ENCODE results near the gene USP53. TPM values are rescaled to one million over a fixed set of nuclear protein-coding genes. Genes with fewer than 3 reads are reported as not detected.

Gene USP53
- total RNA-seq, 1 experiment from 2014 or later, result 31.0 TPM

DNA sequence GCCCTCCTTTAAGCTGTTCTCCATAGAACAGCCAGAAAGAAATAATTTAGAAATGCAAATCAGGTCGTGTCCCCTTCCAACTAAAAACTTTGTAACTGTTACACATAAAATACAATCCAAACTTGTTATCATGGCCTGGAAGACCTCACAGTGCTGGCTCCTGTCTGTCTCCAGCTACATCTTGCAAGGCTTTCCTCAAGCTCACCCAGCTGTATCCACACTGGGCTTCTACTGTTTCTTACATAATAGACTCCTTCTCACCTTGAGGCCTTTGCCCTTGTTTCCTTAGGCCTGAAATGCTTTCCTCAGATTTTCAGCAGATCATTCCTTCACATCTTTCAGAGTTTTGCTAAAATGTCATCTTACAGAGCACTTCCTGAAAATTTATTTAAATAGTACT lies 33.5 kb upstream of the USP53 start:
- H3K27ac Mint-ChIP-seq (ENCODE audit: unreplicated experiment), result no peak overlapping the region
- CTCF ChIA-PET, result no interaction called here
- BruUV-seq (replicated peaks), result no TSS peak

GRCh38 chr4:119184128-119184527 lies 28.4 kb upstream of the USP53 start:
- TF ChIP-seq, protein P1, sequence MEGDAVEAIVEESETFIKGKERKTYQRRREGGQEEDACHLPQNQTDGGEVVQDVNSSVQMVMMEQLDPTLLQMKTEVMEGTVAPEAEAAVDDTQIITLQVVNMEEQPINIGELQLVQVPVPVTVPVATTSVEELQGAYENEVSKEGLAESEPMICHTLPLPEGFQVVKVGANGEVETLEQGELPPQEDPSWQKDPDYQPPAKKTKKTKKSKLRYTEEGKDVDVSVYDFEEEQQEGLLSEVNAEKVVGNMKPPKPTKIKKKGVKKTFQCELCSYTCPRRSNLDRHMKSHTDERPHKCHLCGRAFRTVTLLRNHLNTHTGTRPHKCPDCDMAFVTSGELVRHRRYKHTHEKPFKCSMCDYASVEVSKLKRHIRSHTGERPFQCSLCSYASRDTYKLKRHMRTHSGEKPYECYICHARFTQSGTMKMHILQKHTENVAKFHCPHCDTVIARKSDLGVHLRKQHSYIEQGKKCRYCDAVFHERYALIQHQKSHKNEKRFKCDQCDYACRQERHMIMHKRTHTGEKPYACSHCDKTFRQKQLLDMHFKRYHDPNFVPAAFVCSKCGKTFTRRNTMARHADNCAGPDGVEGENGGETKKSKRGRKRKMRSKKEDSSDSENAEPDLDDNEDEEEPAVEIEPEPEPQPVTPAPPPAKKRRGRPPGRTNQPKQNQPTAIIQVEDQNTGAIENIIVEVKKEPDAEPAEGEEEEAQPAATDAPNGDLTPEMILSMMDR (IDR thresholded peaks at IDR 0.05; ENCODE audit: unreplicated experiment), result no peak
- no peaks in the 10 kb centered on the region for H3K27me3 Mint-ChIP-seq (ENCODE audit: unreplicated experiment)
- CTCF ChIA-PET, result interaction anchor here (0.7 kb wide), 1 partner anchor 181 kb away, joined by 3 read pairs; no protein-coding TSS in a partner anchor

More for the DNA sequence above, 33.5 kb upstream of the USP53 start:
- intact Hi-C loops (cut with micrococcal nuclease; ENCODE audit: unreplicated experiment), result no loop called here
- H3K4me1 Mint-ChIP-seq (ENCODE audit: low read depth, unreplicated experiment), result peaks cover 13% of the 10 kb centered on the region
- H3K9me3 Mint-ChIP-seq (ENCODE audit: low read depth, unreplicated experiment), result no peaks in the 10 kb centered on the region
- no peak overlapping the region for H3K4me3 Mint-ChIP-seq (ENCODE audit: low read depth, unreplicated experiment)
- H3K27me3 Mint-ChIP-seq (ENCODE audit: unreplicated experiment), result no peaks in the 10 kb centered on the region
- no peak for DNase-seq
- TF ChIP-seq, protein P1 (IDR thresholded peaks at IDR 0.05; ENCODE audit: unreplicated experiment), result no peak
- no peaks in the 10 kb centered on the region for H3K36me3 Mint-ChIP-seq (ENCODE audit: insufficient read depth, unreplicated experiment)

DNA sequence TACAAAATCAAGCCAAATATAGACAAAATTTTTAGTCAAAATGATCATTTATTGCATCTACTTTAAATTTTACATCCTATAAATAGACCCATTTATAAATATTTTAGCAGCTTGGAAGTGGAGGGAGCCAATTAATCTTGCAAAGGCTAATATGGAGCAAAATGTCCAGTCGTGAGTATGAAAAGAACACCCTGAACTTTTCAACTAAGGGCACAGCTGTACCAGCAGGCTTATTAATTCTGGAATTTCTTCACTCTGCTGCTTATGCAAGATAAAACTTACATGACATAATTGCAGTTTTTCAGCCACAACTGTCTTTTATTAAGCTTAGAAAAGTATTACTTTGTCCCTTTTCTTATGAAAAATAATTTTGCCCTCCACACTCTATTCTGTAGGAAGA lies 22.9 kb upstream of the USP53 start:
- H3K27ac Mint-ChIP-seq (ENCODE audit: unreplicated experiment), result no peak overlapping the region
- H3K27me3 Mint-ChIP-seq (ENCODE audit: unreplicated experiment), result no peaks in the 10 kb centered on the region
- TF ChIP-seq, protein P1 (IDR thresholded peaks at IDR 0.05; ENCODE audit: unreplicated experiment), result no peak
- DNase-seq, result no peak
- no peak overlapping the region for H3K4me3 Mint-ChIP-seq (ENCODE audit: low read depth, unreplicated experiment)
- BruUV-seq (replicated peaks), result no TSS peak
- intact Hi-C loops (cut with micrococcal nuclease; ENCODE audit: unreplicated experiment), result no loop called here
- H3K4me1 Mint-ChIP-seq (ENCODE audit: low read depth, unreplicated experiment), result peaks cover 8% of the 10 kb centered on the region
- H3K9me3 Mint-ChIP-seq (ENCODE audit: low read depth, unreplicated experiment), result no peaks in the 10 kb centered on the region
- no peaks in the 10 kb centered on the region for H3K36me3 Mint-ChIP-seq (ENCODE audit: insufficient read depth, unreplicated experiment)
- CTCF ChIA-PET, result no interaction called here

More at GRCh38 chr4:119184128-119184527, 28.4 kb upstream of the USP53 start:
- intact Hi-C loops (cut with micrococcal nuclease; ENCODE audit: unreplicated experiment), result no loop called here
- Mint-ChIP-seq H3K4me1 (ENCODE audit: low read depth, unreplicated experiment) (peaks cover 27% of the 10 kb centered on the region), H3K9me3 (ENCODE audit: low read depth, unreplicated experiment) (no peaks in the 10 kb centered on the region), H3K4me3 (ENCODE audit: low read depth, unreplicated experiment) (no peak overlapping the region), H3K36me3 (ENCODE audit: insufficient read depth, unreplicated experiment) (no peaks in the 10 kb centered on the region), H3K27ac (ENCODE audit: unreplicated experiment) (peak overlapping the region; percentile 66)
- peak; percentile 30 for DNase-seq
- no TSS peak for BruUV-seq (replicated peaks)

GRCh38 chr4:119190354-119190753 lies 22.2 kb upstream of the USP53 start:
- Mint-ChIP-seq H3K36me3 (ENCODE audit: insufficient read depth, unreplicated experiment) (no peaks in the 10 kb centered on the region), H3K27me3 (ENCODE audit: unreplicated experiment) (no peaks in the 10 kb centered on the region), H3K27ac (ENCODE audit: unreplicated experiment) (no peak overlapping the region), H3K4me3 (ENCODE audit: low read depth, unreplicated experiment) (no peak overlapping the region), H3K4me1 (ENCODE audit: low read depth, unreplicated experiment) (peaks cover under 1% of the 10 kb centered on the region), H3K9me3 (ENCODE audit: low read depth, unreplicated experiment) (no peaks in the 10 kb centered on the region)
- no peak for DNase-seq
- intact Hi-C loops (cut with micrococcal nuclease; ENCODE audit: unreplicated experiment), result no loop called here
- TF ChIP-seq, protein P1 (IDR thresholded peaks at IDR 0.05; ENCODE audit: unreplicated experiment), result no peak
- BruUV-seq (replicated peaks), result no TSS peak
- CTCF ChIA-PET, result no interaction called here
